GM03348 (cell line): ENCODE data around the gene AATK.

Experiments
- DNase-seq: peaks from one replicate; pipeline ENCODE4 v3.0.0; 2012; ENCODE audit warnings: low spot score

AATK gene

DNA sequence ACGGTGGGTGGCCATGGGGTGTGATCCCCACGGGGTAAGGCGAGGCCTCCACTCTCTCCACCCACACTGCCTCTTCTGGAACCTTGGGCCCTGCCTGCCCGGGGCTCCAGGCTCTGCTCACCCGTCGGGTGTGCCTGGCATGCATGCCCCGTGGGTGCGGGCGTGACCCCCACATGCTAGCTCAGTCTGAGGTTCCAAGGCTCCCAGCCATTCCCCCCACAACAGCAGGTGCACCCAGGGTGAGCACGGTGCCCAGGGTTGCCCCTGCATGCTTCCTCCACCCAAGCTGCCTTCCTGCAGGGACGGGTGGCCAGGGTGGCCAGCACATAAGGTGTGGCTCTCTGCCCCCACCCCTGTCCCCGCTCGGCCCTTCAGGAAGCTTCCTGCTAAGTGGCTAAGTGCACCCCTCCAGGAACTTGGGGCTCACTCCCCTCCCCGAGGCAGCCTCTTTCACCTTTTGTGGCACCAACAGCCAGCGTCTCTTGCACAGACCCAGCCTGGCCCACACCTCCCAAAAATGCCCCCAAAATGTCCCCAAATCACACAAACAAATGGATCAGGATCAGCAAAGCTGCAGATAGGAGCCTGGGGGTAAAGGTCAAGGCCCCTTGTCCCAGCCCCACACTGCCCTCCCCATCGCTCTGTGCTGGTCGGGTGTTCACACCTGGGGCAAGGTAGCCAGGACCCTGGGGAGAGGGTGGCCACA, 22.2 kb downstream of the AATK start:
- no peak for DNase-seq

DNA sequence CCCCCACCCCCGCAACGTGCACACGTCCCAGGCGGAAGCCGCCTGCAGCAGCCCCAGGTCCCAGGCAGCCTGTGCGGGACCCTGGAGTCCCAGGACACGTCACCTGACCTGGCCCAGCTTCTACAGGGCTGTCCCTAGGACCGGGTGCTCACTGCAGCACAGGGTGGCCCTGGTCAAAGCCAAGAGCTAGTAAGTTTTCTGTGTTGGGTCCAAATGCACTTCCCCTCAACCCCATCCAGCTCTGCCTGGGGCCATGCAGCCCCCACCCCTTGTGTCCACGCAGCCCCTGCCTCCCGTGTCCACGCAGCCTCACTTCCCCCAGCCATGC, 22.9 kb downstream of the AATK start:
- DNase-seq = no peak

DNA sequence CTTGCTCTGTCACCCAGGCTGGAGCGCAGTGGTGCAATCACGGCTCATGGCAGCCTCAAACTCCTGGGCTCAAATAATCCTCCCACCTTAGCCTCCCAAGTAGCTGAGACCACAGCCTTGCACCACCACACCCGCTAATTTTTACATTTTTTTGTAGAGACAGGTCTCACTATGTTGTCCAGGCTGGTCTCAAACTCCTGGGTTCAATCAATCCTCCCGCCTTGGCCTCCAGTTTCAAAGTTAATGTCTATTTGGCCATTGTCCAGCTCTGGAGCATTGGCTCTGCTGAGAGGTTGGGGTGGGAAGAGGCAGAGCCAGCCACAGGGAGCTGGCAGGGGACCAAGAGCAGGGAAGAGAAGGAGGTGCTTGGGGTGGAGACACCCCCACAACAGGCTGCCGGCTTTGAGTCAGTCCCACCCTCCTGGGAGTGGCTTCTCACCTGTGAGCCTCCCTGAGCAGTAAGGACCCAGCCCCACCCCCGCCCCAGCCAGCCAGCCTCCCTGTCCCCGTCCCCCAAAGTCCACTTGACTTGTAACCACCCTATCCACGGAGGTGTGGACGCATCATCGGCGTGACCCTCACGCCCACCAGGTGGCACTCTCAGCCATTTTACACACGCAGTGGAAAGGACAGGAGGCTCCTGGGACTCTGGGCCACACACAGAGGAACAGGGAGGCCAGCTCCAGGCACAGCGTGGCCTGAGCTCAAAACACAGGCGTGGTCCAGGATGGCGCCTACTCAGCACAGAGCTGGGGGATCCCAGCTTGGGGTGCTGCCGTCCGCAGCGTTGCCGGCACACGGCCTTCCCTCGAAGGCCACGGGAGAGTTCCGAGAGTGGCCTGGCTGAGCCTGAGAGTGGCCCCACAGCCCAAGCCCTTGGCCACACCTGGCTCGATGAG, 23.5 kb downstream of the AATK start:
- peak; percentile 88 for DNase-seq

DNA sequence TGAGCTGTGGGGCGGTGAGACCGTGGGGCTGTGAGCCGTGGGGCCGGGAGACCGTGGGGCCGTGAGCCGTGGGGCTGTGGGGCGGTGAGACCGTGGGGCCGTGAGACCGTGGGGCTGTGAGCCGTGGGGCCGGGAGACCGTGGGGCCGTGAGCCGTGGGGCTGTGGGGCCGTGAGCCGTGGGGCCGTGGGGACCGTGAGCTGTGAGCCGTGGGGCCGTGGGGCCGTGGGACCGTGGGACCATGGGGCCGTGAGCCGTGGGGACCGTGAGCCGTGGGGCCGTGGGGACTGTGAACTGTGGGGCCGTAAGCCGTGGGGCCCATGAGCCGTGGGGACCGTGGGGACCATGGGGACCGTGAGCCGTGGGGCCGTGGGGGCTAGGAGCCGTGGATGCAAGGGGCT, 25.3 kb downstream of the AATK start:
- DNase-seq = no peak

DNA sequence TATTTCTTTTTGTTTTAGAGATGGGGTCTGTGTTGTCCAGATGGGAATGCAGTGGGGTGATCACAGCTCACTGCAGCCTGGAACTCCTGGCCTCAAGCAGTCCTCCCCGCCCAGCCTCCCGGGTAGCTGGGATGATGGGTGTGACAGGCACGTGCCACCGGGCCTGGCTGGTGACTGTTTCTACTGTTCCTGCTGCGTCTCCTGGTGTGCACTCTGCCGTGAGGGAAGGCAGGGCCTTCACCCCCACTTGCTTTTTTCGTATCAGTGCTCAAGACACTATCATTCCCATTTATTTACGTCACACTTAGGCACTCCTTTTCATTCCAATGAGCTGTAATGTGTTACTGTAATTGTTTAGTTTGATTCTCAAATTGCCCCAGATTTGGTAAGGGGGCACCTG, 26.0 kb downstream of the AATK start:
- no peak for DNase-seq

DNA sequence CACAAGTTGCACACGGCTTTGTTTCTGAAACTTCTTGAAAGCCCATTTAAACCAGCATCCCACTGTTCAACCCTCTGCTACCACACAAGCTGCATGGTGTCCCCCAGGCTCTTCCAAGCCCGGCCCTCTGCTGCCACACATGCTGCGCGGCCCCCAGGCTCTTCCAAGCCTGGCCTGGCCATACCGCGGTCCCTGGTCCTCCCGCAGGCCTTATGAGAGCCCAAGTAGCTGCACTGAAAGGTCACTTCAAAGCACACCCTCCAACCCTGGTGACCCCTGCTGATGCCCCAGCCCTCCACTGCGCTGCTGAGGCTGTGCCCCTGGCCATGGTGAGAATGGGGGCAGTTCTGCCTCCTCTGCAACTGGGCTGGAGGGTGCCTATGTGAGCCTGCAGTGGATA, 26.6 kb downstream of the AATK start:
- DNase-seq = no peak

DNA sequence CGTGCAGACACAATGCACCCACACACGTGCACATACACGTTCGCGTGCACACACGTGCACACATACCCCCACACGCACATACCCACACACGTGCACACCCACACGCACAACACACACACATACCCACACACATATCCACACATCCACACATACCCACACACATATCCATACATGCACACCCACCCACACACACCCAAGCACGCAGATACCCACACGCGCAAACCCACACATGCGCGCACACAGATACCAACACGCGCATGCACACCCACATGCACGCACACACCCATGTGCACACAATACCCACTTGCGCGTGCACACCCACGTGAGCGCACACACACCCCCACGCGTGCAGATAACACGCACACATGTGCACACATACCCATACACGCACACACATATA, 27.5 kb downstream of the AATK start:
- DNase-seq = no peak

DNA sequence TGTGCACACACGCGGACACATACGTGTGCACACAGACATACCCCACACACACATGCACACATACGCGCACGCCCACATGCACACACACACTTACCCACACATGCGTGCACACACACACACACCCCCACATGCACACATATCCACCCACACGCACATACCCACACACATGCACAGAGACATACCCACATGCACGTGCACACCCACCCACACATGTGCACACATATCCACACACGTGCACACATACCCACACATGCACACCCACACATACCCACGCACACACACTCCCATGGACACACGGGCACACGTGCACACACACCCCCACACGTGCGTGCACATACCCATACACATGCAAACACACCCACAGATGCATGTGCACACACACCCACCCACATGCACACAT, 27.9 kb downstream of the AATK start:
- DNase-seq = no peak

DNA sequence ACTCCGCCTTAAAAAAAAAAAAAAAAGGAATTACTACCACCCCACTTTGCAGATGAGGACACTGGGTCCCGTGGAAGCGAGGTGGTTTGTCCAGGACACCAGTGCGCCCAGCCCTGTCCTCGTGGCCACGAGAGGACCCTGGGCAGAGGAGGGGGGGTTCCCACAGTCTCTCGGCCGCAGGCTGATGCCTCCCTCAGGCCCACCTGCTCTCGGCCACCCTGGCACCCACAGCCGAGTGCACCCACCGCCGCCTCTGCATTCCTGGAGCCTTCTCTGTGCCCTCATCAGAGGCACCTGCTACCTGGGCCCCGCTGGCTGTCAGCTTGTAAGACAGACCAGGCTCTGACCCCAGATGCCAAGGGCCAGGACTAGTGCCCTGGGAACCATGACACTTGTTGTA, 28.8 kb downstream of the AATK start:
- DNase-seq = no peak

DNA sequence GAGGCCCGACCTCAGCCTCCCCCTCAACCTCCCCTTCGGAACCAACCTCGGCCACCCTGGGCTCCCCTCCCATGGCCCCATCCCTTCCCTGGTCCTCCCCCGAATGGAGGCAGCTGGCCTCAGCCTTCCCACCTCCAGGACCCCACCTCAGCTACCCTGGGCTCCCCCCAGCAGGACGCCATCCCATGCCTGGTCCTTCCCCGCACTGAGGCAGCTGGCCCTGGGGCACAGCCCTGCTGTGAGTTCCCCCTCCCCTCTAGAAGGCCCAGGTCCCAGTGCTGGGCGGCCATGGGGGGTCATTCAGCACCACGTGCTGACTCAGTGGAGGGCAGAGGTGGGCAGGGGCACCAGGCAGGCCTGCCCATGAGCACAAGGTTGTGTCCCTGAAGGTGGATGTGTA, 29.7 kb downstream of the AATK start:
- no peak for DNase-seq

DNA sequence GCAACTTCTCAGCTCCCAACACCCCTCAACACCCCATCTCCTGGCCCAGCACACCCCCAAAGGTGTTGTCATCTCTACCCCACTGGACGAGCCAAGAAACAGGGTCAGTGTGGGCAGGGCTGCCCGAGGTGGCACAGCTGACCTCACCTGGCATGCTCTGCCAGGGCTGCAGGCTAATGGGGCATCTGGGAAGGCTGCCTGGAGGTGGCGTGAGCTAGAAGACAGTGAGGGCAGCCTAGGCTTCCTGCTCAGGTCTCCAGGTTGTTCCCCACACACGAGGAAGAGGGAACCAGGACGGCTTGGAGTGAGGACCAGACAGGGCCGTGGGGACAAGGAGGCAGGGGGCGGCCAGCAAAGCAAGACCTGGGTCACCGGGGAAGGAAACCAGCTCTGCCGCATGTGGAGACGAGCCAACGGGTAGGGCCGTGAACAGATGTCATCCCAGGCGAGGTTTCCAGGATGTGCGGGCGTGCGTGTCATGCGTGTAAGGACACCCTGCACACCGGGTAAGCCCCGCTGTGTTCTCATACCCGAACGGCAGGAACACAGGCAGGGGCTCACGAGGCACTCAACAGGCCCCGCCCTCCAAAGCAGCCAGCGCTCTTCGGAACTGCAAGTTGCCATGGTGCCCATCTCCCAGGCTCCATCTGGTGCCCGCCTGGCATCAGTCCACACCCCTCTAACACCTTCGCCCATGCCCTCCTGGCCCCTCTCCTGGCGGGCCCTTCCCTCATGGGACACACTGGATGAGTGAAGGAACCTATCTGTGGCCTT, 30.3 kb downstream of the AATK start:
- no peak for DNase-seq

DNA sequence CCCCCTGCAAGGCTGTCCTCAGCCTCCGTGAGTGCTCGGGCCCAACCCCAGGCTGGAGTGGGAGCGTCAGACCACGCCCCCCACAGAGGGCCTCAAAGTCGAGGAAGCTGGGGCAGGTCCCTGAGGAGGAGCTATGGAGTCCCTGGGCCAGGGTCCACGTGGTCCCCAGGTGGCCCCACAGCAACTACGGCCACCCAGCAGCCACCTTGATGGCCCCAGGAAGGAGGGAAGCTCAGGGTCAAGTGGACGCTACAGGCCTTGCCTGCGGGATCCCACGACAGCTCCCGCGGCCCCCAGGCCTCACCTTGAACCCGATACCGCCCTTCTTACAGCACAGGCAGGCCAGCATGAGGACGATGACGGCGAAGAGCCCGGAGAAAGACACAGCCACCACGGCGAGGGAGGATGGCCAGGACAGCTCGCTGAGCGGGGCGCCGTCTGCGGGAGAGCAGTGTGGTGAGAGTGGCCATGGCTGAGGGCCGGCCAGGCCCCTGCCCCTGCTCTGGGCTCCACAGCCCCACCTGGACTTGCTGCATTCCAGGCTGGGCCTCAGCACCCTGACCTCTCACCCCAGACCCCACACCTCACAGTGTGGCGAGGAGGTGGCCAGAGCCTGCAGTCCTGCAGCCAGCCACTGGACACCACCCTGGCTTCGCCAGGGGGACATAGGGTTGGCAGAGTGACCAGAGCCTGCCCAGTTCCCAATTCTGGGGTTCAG, 31.8 kb downstream of the AATK start:
- DNase-seq = no peak

DNA sequence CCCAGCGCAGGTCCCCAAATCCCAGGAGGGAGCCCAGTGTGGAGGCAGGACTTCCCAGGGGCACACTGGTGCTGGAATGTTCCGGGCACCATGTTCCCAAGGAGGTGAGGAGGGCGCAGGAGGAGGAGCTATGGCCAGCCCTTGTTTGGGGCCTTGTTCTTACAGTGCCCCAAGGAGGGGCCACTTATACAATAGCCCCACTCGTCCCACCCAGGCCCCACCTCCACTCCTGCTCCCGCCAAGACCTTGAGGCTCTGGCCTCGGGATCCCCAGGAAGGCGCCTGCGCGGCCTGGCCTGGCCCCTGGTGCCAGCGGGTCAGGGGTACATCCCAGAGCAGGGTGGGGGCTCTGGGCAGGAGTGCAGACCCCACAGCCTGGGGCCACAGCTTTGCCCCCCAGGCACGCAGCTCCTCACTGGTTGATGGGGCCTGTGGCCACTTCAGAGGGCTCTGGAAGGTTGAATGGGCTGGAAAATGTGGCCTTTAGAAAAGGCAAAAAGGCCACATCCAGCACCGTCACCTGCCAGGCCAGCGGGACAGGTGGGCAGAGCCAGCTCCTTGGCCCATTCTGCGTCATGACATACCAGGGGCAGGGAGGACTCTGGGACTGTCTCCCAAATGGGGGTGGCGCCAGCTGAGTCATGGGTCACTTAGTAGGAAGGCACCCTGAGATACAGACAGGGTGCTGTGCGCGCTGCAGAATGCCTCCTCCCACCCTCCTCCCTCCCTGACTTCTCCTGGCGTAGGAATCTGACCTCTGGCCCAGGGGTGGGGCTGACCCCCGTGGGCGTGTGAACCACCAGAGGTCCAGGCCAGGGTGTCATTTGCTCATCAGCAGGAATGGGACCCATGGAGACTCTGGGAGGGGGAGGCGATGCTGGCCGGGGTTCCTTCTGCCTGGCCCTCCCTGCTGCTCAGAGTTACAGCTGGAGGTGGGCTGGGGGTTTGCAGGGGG, 33.0 kb downstream of the AATK start:
- DNase-seq = no peak

DNA sequence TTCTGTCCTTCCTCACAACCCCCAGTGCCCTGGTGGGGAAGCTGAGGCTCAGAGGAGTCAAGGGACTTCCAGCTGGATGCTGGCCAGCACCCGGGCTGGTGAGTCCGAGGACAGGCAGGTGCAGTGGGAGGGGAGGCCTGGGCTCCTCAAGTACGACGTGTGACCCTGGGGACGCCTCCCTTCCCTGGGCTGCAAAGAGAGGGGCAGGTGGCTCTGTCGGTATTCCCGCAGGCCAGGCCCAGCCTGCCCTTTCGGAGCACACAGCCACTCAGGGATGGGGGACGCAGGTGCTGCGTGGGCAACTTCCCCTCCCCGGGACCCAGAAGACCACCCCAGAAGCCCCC, 33.9 kb downstream of the AATK start:
- DNase-seq = no peak

DNA sequence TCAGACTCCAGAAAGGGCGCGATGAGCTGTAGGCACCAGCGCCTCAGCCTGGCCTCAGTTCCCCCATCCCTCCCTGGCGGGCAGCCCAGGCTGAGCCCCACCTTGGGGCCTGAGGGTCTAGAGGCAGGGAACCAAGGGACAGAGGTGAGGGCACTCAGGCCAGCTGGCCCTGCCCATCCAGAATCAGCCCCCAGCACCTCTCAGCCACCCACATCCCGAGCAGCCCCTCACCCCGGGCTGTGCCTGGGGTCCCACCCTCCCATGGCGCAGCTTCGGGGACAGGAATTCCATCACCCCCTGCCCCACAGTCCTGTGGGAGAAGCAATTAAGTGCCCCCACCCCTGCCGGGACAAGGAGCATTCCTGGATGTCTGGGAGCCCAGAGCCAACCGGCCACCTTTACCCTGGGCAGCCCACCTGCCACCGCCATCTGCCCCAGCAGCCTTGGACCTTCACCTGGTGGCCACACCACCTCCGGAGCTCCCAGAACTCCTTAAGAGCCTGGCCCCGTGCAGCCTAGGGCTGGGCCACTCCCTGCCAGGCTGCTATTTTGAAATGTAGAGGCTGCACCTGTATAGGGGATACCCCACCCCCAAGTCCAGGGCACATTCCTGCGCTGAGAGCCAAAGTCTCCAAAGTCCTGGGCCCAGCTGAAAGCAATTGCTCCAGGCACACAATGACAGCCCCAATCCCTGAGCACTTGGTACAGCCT, 34.4 kb downstream of the AATK start:
- DNase-seq = no peak

DNA sequence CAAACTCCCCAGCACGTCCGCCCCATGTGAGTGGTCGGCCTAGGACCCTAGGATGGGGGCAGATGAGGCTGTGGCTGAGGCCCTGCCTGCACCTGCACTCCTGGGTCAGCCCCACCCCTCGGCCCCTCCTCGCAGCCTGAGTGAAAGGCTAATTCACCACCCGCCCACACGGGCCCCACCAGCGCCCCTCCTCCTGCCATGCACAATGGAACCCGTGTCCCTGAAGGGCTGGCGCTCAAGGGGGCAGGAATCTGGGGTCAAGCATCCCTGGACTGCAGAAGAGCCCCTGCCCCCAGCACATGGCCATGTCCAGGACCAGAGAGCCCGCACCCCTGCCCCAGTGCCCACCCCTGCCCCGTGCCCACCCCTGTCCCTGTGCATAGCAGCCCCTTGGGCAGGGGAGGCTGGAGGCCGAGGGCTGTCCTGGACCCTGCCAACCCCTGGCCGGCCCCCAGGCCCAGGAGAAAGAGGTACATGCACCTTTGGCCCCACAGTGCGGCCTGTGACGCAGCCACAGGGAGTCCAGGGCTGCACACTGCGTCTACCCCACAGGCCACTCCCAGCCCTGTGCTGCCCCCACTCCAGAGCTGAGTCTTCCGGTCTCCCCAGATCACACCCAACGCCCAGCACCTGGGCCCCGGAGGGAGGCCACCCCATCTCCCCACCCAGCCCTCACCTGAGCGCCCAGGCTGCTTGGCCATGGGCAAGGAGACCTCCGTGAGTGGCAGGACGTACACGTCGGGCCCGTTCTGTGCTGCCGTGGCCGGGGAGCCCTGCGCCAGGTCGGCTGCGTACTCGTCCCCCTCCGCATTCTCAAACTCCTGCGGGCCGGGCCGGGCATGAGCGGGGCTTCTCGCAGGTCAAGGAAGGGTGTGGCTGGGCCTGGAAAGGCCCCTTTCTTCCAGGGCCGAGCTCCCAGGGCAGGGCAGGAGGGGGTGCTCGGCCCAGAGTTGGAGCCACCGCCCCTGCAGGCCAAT, 35.3 kb downstream of the AATK start:
- no peak for DNase-seq

DNA sequence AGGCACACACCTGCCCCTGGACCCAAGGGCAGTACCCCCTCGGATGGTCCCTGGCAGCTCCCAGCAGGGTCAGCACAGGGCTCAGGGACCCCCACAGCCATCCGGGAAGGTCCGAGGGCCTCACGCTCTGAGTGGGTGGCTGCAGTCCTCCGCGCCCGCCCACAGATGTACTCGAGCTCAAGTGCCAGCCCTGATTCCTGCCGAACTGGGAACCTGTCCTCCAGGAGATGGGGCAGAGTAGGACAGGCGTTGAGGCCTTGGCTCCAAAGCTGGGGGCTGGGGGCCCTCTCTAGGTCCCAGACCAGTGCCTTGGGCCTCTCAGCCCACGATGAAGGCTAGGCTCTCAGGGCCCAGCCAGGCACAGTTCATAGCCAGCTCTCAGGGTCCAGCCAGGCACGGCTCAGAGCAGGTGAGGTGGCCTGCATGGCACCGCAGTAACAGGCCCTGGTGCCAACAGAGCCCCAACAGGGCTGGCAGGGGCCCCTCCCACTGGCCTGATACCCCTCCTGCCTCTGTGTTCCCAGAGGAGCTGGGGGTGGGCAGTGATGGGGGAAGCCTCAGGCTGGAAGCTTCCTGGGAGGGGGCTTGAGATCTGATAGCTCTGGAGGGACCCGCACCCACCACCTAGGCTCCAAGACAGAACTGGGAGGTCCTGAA, 36.2 kb downstream of the AATK start:
- no peak for DNase-seq

DNA sequence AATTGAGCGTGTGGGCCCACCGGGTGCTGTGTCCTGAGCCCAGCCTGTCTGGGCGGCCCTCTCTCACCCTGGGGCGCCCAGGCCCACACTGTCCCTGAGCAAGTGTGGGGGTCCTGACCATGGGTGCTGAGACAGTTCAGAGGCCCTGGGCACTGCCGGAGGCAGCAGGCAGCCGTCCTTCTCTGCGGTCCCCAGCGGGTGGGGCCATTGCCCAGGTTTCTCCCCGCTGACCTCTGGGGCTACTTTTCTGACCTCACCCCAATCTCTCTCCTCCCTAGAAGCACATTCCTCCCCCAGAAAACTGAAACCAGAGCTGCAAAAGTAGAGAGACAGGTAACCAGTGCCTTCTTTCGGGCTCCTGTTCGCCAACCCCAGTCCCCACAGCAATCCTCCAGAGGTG, 36.7 kb downstream of the AATK start:
- no peak for DNase-seq

DNA sequence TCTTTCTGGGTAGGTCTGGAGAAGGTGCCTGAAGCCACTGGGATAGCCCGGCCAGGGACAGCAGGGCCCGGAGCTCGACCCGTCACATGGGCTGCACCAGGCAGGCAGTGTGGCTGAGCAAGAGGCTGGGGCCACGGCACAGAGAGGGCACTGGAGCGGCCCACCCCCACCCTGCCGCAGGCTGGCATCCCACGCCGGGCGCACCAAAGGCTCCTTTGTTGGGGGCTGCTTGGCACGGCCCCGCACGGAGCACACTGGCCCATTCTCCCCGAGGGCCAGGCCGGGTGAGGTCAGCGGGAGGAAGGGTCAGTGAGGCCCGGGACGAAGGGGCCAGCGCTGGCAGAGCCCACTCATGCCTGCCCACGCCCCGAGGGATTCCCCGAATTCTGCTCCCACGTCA, 37.2 kb downstream of the AATK start:
- DNase-seq = no peak
